ENCODE data around the gene CSN3. TPM values are rescaled to one million over a fixed set of nuclear protein-coding genes. Genes with fewer than 3 reads are reported as not detected.

Gene CSN3
- total RNA-seq, 1 experiment from 2014 or later, result not detected

- H3K4me1 ChIP-seq (ENCODE audit: insufficient read depth, low read length), result no peaks in the 10 kb centered on the region
- Mint-ChIP-seq H3K4me1 (peaks cover 4 to 9% of the 10 kb centered on the region in 2 experiments), H3K4me3 (no peak overlapping the region), H3K27ac (no peak overlapping the region), H3K36me3 (ENCODE audit: insufficient read depth in 1 of 3, low read depth in 3 of 3) (peaks cover 0 to 4% (median 0%) of the 10 kb centered on the region in 3 experiments; a peak in 1 of 7 replicates), H3K27me3 (ENCODE audit: low read depth) (no peaks in the 10 kb centered on the region), H3K9me3 (no peaks in the 10 kb centered on the region)
- no peak overlapping the region for H3K4me2 ChIP-seq (ENCODE audit: insufficient read depth, insufficient read length, low read length)
- H3T11ph ChIP-seq (ENCODE audit: low read length), result no peak overlapping the region
- no peak overlapping the region for H2BK20ac ChIP-seq (ENCODE audit: low read depth, low read length, poor library complexity, severe bottlenecking)
- H3K23me2 ChIP-seq (ENCODE audit: insufficient read length, low read depth, low read length, poor library complexity, severe bottlenecking), result no peaks in the 10 kb centered on the region
- H2BK120ac ChIP-seq (ENCODE audit: low read depth, low read length, poor library complexity, severe bottlenecking), result no peak overlapping the region
- H2AK5ac ChIP-seq (ENCODE audit: insufficient read length, low read length), result no peak overlapping the region
- H2AFZ ChIP-seq (ENCODE audit: low read length), result no peak overlapping the region
- H4K8ac ChIP-seq (replicated peaks; ENCODE audit: insufficient read length, low read depth, low read length), result no peak overlapping the region
- no peaks in the 10 kb centered on the region for H3K79me2 ChIP-seq (ENCODE audit: insufficient read depth, low read length)
- H3K27me3 ChIP-seq (ENCODE audit: insufficient read depth, low read length), result no peaks in the 10 kb centered on the region
- no peaks in the 10 kb centered on the region for H4K20me1 ChIP-seq (ENCODE audit: control insufficient read depth, insufficient read depth, insufficient read length)
- H3K23ac ChIP-seq (ENCODE audit: insufficient read length, low read depth, low read length), result no peak overlapping the region
- H3K9me3 ChIP-seq (ENCODE audit: control insufficient read depth, low read depth, low read length), result no peaks in the 10 kb centered on the region
- no peak overlapping the region for H3K27ac ChIP-seq (ENCODE audit: insufficient read length, low read depth, low read length)
- no peak overlapping the region for H3K56ac ChIP-seq (ENCODE audit: insufficient read length, low read depth, low read length)
- no peak overlapping the region for H3K14ac ChIP-seq (ENCODE audit: insufficient read depth, low read length)
- H2BK15ac ChIP-seq (ENCODE audit: low read depth, low read length), result no peak overlapping the region
- H3K9ac ChIP-seq (ENCODE audit: extremely low read depth, insufficient read length, low read length), result no peak overlapping the region
- H4K5ac ChIP-seq (ENCODE audit: insufficient read length, low read depth, low read length), result no peak overlapping the region
- TF ChIP-seq CTCF (conservative IDR thresholded peaks at IDR 0.05), result no peak
- no peak overlapping the region for H3K4ac ChIP-seq (ENCODE audit: low read depth, low read length)
- H3K18ac ChIP-seq (ENCODE audit: insufficient read length, low read depth, low read length), result no peak overlapping the region
- H2BK12ac ChIP-seq (ENCODE audit: insufficient read length, low read depth, low read length), result no peak overlapping the region
- no peaks in the 10 kb centered on the region for H3K79me1 ChIP-seq (ENCODE audit: insufficient read depth, low read depth, low read length, poor library complexity, severe bottlenecking)
- H4K91ac ChIP-seq (ENCODE audit: insufficient read length, low read depth, low read length), result no peak overlapping the region
- no peak overlapping the region for H2BK5ac ChIP-seq (ENCODE audit: insufficient read length, low read length)
- DNase-seq, result no peak
- WGBS (ENCODE audit: extremely low coverage, insufficient read length, low lambda C conversion rate), result no CpG with 5 or more reads among the region's 2 CpGs
These were observed 49.5 kb upstream of the CSN3 start for GRCh38 chr4:70192895-70193294.
